ENCODE data around the gene HEPN1.

DNA sequence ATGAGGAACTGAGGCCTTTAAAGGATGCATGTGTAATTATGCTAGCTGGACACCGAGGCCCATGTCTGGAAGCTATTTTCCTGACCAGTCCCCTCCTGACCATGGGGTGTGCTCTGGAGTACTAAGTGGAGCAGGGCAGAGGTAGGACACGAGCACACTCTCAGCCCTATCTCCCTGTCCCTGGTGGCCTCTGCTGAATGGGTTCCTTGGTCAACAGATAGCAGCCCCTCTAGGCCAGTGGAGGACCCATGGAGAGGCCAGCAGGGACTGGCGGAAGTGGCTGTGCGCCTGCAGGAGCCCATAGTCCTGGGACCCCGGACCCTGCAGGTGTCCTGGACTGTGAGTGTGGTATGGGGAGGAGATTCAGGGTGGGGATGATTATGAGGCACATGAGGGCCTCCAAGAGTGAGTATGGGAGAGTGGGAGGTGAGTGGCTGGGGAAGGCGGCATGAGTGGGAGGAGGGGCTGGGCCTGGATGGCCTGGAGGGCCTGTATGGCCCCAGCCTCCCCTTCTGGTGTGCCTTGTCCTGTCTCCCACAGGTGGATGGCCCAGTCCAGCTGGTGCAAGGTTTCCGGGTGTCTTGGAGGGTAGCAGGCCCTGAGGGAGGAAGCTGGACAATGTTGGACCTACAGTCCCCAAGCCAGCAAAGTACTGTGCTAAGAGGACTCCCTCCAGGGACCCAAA lies 44.3 kb upstream of the HEPN1 start:
- TF ChIP-seq, protein P1, sequence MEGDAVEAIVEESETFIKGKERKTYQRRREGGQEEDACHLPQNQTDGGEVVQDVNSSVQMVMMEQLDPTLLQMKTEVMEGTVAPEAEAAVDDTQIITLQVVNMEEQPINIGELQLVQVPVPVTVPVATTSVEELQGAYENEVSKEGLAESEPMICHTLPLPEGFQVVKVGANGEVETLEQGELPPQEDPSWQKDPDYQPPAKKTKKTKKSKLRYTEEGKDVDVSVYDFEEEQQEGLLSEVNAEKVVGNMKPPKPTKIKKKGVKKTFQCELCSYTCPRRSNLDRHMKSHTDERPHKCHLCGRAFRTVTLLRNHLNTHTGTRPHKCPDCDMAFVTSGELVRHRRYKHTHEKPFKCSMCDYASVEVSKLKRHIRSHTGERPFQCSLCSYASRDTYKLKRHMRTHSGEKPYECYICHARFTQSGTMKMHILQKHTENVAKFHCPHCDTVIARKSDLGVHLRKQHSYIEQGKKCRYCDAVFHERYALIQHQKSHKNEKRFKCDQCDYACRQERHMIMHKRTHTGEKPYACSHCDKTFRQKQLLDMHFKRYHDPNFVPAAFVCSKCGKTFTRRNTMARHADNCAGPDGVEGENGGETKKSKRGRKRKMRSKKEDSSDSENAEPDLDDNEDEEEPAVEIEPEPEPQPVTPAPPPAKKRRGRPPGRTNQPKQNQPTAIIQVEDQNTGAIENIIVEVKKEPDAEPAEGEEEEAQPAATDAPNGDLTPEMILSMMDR (IDR thresholded peaks at IDR 0.05; ENCODE audit: low read length) = no peak
- no peak for TF ChIP-seq EZH2 (IDR thresholded peaks at IDR 0.05; ENCODE audit: borderline replicate concordance, low read length)
